Stimulated activated naive CD4-positive, alpha-beta T cell (primary cell): ENCODE data around the gene PDIA4.
A peak's percentile ranks its signal among the peaks of the same experiment; 100 is the strongest.
"Not testable (repeated sequence)": the region's sequence is repeated elsewhere in the genome, so short reads cannot be mapped to it uniquely, and the experiment has no call there.

Experiments used
- DNase-seq, 6 experiments: peaks; one replicate each; lab custom pipeline; 2025; lab: John Stamatoyannopoulos, UW

Gene PDIA4

GRCh38 chr7:149028346-149029109 lies at the start of gene PDIA4:
TSS of gene PDIA4 (minus strand) at chr7:149028505. CDS start at chr7:149028408, 97 bp downstream.
- peak; percentile 98 to 99 (median 98) for DNase-seq

GRCh38 chr7:149077594-149077993 lies 49.3 kb upstream of the PDIA4 start:
- no peak for DNase-seq

GRCh38 chr7:149075286-149075685 lies 47.0 kb upstream of the PDIA4 start:
- no peak for DNase-seq

GRCh38 chr7:149074116-149074885 lies 46.0 kb upstream of the PDIA4 start:
- no peak for DNase-seq

GRCh38 chr7:149072438-149072775 lies 44.1 kb upstream of the PDIA4 start:
- DNase-seq, result no peak

- peak in 4 of 6 experiments; percentile 19 to 52 (median 28) for DNase-seq
These were observed 43.5 kb upstream of the PDIA4 start for GRCh38 chr7:149071641-149072437.

- DNase-seq, result no peak
These were observed 42.9 kb upstream of the PDIA4 start for GRCh38 chr7:149071182-149071635.

GRCh38 chr7:149070372-149071125 lies 42.2 kb upstream of the PDIA4 start:
- no peak for DNase-seq

GRCh38 chr7:149067869-149068268 lies 39.6 kb upstream of the PDIA4 start:
- peak in 1 of 6 experiments; percentile 7 for DNase-seq

- DNase-seq, result no peak
These were observed 35.2 kb upstream of the PDIA4 start for GRCh38 chr7:149063476-149063875.

GRCh38 chr7:149062217-149062899 lies 34.1 kb upstream of the PDIA4 start:
- not testable (repeated sequence) for DNase-seq

- no peak for DNase-seq
These were observed 31.9 kb upstream of the PDIA4 start for GRCh38 chr7:149060156-149060555.

- no peak for DNase-seq
These were observed 25.6 kb upstream of the PDIA4 start for GRCh38 chr7:149053885-149054284.

- DNase-seq, result no peak
These were observed 25.1 kb upstream of the PDIA4 start for GRCh38 chr7:149053384-149053783.

GRCh38 chr7:149050941-149051340 lies 22.6 kb upstream of the PDIA4 start:
- DNase-seq, result no peak

GRCh38 chr7:149048805-149049204 lies 20.5 kb upstream of the PDIA4 start:
- no peak for DNase-seq

GRCh38 chr7:149046416-149046815 lies 18.1 kb upstream of the PDIA4 start:
- no peak for DNase-seq

- DNase-seq, result no peak
These were observed 15.6 kb upstream of the PDIA4 start for GRCh38 chr7:149043936-149044335.

- no peak for DNase-seq
These were observed 13.0 kb upstream of the PDIA4 start for GRCh38 chr7:149041350-149041749.

GRCh38 chr7:149038641-149039040 lies 10.3 kb upstream of the PDIA4 start:
- not testable (repeated sequence) for DNase-seq

GRCh38 chr7:149036676-149037075 lies 8.4 kb upstream of the PDIA4 start:
- no peak for DNase-seq
